ENCODE results near the gene TAF3. TPM values are rescaled to one million over a fixed set of nuclear protein-coding genes. Genes with fewer than 3 reads are reported as not detected.

The TAF3 gene
- total and polyA plus RNA-seq, 11 donors: 5.7 to 14.0 (median 10.3) TPM

- 5 to 11% (median 10%) methylated on average over 20 to 31 of the region's 31 CpGs for WGBS, 4 donors
- H3K27me3 ChIP-seq: peaks cover 86 to 100% (median 99%) of the 10 kb centered on the region in 9 donors
- ATAC-seq: no peak
These were observed 225.4 kb downstream of the TAF3 start for GRCh38 chr10:8043569-8044306.

GRCh38 chr10:8044331-8044907 is 226.1 kb downstream of the TAF3 start:
- Histone ChIP-seq H3K27ac (no peak overlapping the region), H3K27me3 (peaks cover 84 to 100% (median 99%) of the 10 kb centered on the region in 9 donors), H3K9me3 (no peaks in the 10 kb centered on the region), H3K4me3 (peak overlapping the region in 1 of 12 donors; percentile 25), H3K36me3 (no peaks in the 10 kb centered on the region), H3K4me1 (peaks cover 2 to 42% (median 17%) of the 10 kb centered on the region in 12 donors)
- 5 to 16% (median 14%) methylated on average over 12 of the region's 12 CpGs for WGBS, 4 donors
- ATAC-seq (no peak), DNase-seq (no peak)
- intact Hi-C loops (cut with DNase I): no loop called here
- no peak for TF ChIP-seq POLR2A (IDR thresholded peaks at IDR 0.05)
- no peak for TF ChIP-seq CTCF (IDR thresholded peaks at IDR 0.05)

More at GRCh38 chr10:8043569-8044306, 225.4 kb downstream of the TAF3 start:
- Histone ChIP-seq H3K27ac (no peak overlapping the region), H3K4me3 (no peak overlapping the region), H3K4me1 (peaks cover 0 to 38% (median 15%) of the 10 kb centered on the region in 12 donors), H3K36me3 (no peaks in the 10 kb centered on the region), H3K9me3 (no peaks in the 10 kb centered on the region)
- intact Hi-C loops (cut with DNase I): no loop called here
- TF ChIP-seq CTCF (IDR thresholded peaks at IDR 0.05): peak in 1 of 12 donors; percentile 4
- no peak for TF ChIP-seq POLR2A (IDR thresholded peaks at IDR 0.05)
- no peak for DNase-seq

GRCh38 chr10:8044908-8045725 is 226.8 kb downstream of the TAF3 start:
- H3K36me3 ChIP-seq: no peaks in the 10 kb centered on the region
- intact Hi-C loops (cut with DNase I): no loop called here
- H3K27me3 ChIP-seq: peaks cover 86 to 100% (median 99%) of the 10 kb centered on the region in 9 donors
- DNase-seq: no peak
- H3K4me3 ChIP-seq: peak overlapping the region in 10 of 12 donors; percentile 7 to 44 (median 26)
- H3K4me1 ChIP-seq: peaks cover 4 to 49% (median 24%) of the 10 kb centered on the region in 12 donors
- TF ChIP-seq POLR2A (IDR thresholded peaks at IDR 0.05) (no peak), CTCF (IDR thresholded peaks at IDR 0.05) (no peak)
- WGBS, 4 donors: 1 to 3% (median 3%) methylated on average over 32 of the region's 32 CpGs
- H3K9me3 ChIP-seq: no peaks in the 10 kb centered on the region
- no peak overlapping the region for H3K27ac ChIP-seq
- no peak for ATAC-seq
